Neural progenitor cell (in vitro differentiated cells): ENCODE data around the gene KLHL42. TPM values are rescaled to one million over a fixed set of nuclear protein-coding genes. Genes with fewer than 3 reads are reported as not detected.

ENCODE experiments used
- DNase-seq: peaks from one replicate; pipeline ENCODE4 v3.0.0-alpha.2; 2016; ENCODE audit warnings: low spot score
- H2AFZ ChIP-seq: fragments of 200-600 bp; sonication (generic); replicated peaks from 2 replicates; pipeline ENCODE4 v1.6.1; 2016; ENCODE audit warnings: antibody characterized with exemption
- H3F3A ChIP-seq: fragments of 200-600 bp; sonication (generic); 2 replicates; pipeline ENCODE4 v1.6.1; 2016; ENCODE audit warnings: antibody characterized with exemption, low read depth
- H3K27ac ChIP-seq: fragments of 200-600 bp; sonication (generic); 2 replicates; pipeline ENCODE4 v1.5.1; 2016; ENCODE audit warnings: mild to moderate bottlenecking
- H3K27me3 ChIP-seq: fragments of 200-600 bp; sonication (generic); 2 replicates; pipeline ENCODE4 v1.6.1; 2016; ENCODE audit warnings: mild to moderate bottlenecking, moderate library complexity
- H3K36me3 ChIP-seq: fragments of 200-600 bp; sonication (generic); 2 replicates; pipeline ENCODE4 v1.5.1; 2016
- H3K4me1 ChIP-seq: fragments of 200-600 bp; sonication (generic); 2 replicates; pipeline ENCODE4 v1.6.1; 2016; ENCODE audit warnings: mixed run types
- H3K4me2 ChIP-seq: fragments of 200-600 bp; sonication (generic); 2 replicates; pipeline ENCODE4 v1.6.1; 2016
- H3K4me3 ChIP-seq: fragments of 200-600 bp; sonication (generic); 2 replicates; pipeline ENCODE4 v1.5.1; 2016
- H3K79me2 ChIP-seq: fragments of 200-600 bp; sonication (generic); 2 replicates; pipeline ENCODE4 v1.6.1; 2016; ENCODE audit warnings: low read depth
- H3K9ac ChIP-seq: fragments of 200-600 bp; sonication (generic); 2 replicates; pipeline ENCODE4 v1.6.1; 2016
- H3K9me3 ChIP-seq: fragments of 200-600 bp; sonication (generic); 2 replicates; pipeline ENCODE4 v1.5.1; 2016; ENCODE audit warnings: low read depth
- H4K20me1 ChIP-seq: fragments of 200-600 bp; sonication (generic); 2 replicates; pipeline ENCODE4 v1.6.1; 2016; ENCODE audit warnings: low read depth
- H3K27ac Mint-ChIP-seq: 3 replicates; pipeline ENCODE4 v1.8.0; 2021; ENCODE audit warnings: mixed read lengths
- H3K27me3 Mint-ChIP-seq: 2 replicates; pipeline ENCODE4 v1.8.0; 2022; ENCODE audit warnings: low read depth, mild to moderate bottlenecking, inconsistent platforms, moderate library complexity, mixed read lengths; ENCODE audit not compliant: insufficient read depth
- H3K36me3 Mint-ChIP-seq: 3 replicates; pipeline ENCODE4 v1.8.0; 2021; ENCODE audit warnings: mixed read lengths
- H3K4me1 Mint-ChIP-seq: 3 replicates; pipeline ENCODE4 v1.8.0; 2021; ENCODE audit warnings: mixed read lengths
- H3K4me3 Mint-ChIP-seq: 3 replicates; pipeline ENCODE4 v1.8.0; 2021; ENCODE audit warnings: mild to moderate bottlenecking, moderate library complexity, mixed read lengths
- H3K9me3 Mint-ChIP-seq: 3 replicates; pipeline ENCODE4 v1.8.0; 2020; ENCODE audit warnings: mixed read lengths
- CTCF ChIP-seq: fragments of 200-600 bp; sonication (generic); IDR thresholded peaks from 2 replicates; pipeline ENCODE4 v1.5.1; 2017; ENCODE audit warnings: antibody characterized with exemption, mild to moderate bottlenecking
- EZH2 ChIP-seq: fragments of 200-600 bp; sonication (generic); IDR thresholded peaks from 2 replicates; pipeline ENCODE4 v1.6.1; 2017; ENCODE audit warnings: antibody characterized with exemption, mild to moderate bottlenecking, moderate library complexity
- EZH2phosphoT487 ChIP-seq: fragments of 200-600 bp; sonication (generic); IDR thresholded peaks from 2 replicates; pipeline ENCODE4 v1.6.1; 2017; ENCODE audit warnings: antibody characterized with exemption
- total RNA-seq: library from RNA; depleted of rRNA; stranded (reverse); fragments of >200 nt; gene quantifications from 2 replicates; pipeline ENCODE4 v1.2.3, GENCODE V29; 2015; ENCODE audit warnings: low replicate concordance

Gene KLHL42
- total RNA-seq, 1 donor from 2014 or later: 21.6 TPM

DNA sequence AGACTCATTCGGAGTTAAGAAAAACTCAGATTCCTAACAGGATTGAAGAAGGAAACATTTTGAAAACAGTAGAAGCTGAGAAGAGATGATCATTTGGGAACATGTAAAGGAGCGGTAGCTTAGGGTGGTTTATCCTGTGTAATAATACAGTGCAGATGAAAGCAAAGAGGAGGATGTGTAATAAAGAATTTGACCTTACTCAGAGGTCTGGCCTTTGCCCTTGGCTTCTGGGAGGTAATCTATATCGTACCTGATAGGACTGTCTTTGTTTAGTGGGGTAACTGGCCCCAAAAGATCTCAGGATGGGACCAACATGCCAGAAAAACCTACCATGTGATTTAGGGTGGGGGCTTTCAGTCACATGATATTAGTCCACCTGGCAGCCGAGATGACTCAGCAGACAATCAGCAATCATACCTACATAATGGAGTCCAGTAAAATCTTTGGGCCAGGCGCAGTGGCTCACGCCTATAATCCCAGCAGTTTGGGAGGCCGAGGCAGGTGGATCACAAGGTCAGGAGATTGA lies 23.3 kb upstream of the KLHL42 start:
- H3K4me1 Mint-ChIP-seq: no peaks in the 10 kb centered on the region
- H3K4me2 ChIP-seq: no peak overlapping the region
- no peaks in the 10 kb centered on the region for H3K9me3 Mint-ChIP-seq
- H3K4me3 Mint-ChIP-seq: no peak overlapping the region
- peaks cover 6% of the 10 kb centered on the region for H3K4me1 ChIP-seq
- no peak overlapping the region for H3K27ac ChIP-seq
- DNase-seq: no peak
- H3K27me3 Mint-ChIP-seq: no peaks in the 10 kb centered on the region
- H3K36me3 Mint-ChIP-seq: peaks cover 5% of the 10 kb centered on the region
- no peaks in the 10 kb centered on the region for H3F3A ChIP-seq
- no peak for TF ChIP-seq EZH2phosphoT487
- no peak for TF ChIP-seq EZH2
- TF ChIP-seq CTCF: no peak
- no peak overlapping the region for H3K9ac ChIP-seq
- no peaks in the 10 kb centered on the region for H3K79me2 ChIP-seq
- H3K4me3 ChIP-seq: no peak overlapping the region
- no peaks in the 10 kb centered on the region for H3K27me3 ChIP-seq
- H3K27ac Mint-ChIP-seq: no peak overlapping the region
- no peaks in the 10 kb centered on the region for H3K36me3 ChIP-seq
- no peaks in the 10 kb centered on the region for H4K20me1 ChIP-seq
- H3K9me3 ChIP-seq: no peaks in the 10 kb centered on the region
- H2AFZ ChIP-seq: no peak overlapping the region

DNA sequence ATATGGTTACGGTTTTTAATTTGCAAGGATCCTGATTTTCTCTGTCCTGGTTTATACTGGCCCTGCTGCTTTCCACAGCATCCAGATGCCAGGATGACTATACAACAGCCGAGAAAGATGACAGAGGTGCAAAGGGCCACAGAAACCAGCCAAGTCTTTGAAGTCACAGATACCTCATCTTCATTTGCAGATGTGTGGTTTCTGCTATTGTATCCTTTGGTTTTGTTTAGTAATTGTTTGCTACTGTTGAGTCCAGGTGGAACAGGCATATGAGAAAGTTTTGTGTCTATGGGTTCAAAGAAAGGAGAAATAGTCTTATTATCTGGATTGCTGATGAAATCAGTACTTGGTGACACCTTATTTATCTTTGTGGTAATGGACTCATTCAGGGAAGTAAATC lies 17.3 kb upstream of the KLHL42 start:
- Histone ChIP-seq H3K4me2 (no peak overlapping the region), H3K4me1 (no peaks in the 10 kb centered on the region), H2AFZ (no peak overlapping the region), H3K27ac (no peak overlapping the region), H3K79me2 (no peaks in the 10 kb centered on the region), H3K27me3 (no peaks in the 10 kb centered on the region), H3K36me3 (no peaks in the 10 kb centered on the region), H3K4me3 (no peak overlapping the region), H3F3A (no peaks in the 10 kb centered on the region), H3K9ac (no peak overlapping the region), H3K9me3 (no peaks in the 10 kb centered on the region), H4K20me1 (no peaks in the 10 kb centered on the region)
- no peaks in the 10 kb centered on the region for H3K4me1 Mint-ChIP-seq
- DNase-seq: no peak
- H3K27me3 Mint-ChIP-seq: no peaks in the 10 kb centered on the region
- no peak overlapping the region for H3K27ac Mint-ChIP-seq
- H3K36me3 Mint-ChIP-seq: no peaks in the 10 kb centered on the region
- H3K9me3 Mint-ChIP-seq: no peaks in the 10 kb centered on the region
- TF ChIP-seq EZH2phosphoT487 (no peak), EZH2 (no peak), CTCF (no peak)
- no peak overlapping the region for H3K4me3 Mint-ChIP-seq

DNA sequence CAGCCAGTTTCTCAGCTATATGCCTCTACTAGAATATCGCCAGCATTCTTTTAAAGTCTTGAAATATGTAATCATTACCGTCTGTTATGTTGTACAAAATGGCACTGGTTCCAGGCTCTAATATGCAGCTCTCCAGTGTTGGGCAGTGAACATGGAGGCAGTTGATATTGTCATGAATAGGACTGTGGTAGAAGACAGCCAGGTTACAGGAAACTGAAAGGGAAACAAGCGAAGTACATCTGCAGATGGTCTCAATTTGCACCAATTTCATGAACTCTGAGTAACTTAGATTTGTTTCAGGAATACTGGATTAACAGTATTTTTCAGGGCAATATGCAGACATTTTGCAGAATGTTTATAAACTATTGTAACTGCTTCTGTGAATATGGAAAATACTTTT lies 13.4 kb upstream of the KLHL42 start:
- Histone ChIP-seq H3K27ac (no peak overlapping the region), H4K20me1 (no peaks in the 10 kb centered on the region), H3K4me3 (no peak overlapping the region), H2AFZ (no peak overlapping the region), H3K79me2 (no peaks in the 10 kb centered on the region), H3F3A (no peaks in the 10 kb centered on the region), H3K9me3 (no peaks in the 10 kb centered on the region), H3K27me3 (no peaks in the 10 kb centered on the region), H3K9ac (no peak overlapping the region), H3K4me1 (no peaks in the 10 kb centered on the region), H3K4me2 (no peak overlapping the region), H3K36me3 (no peaks in the 10 kb centered on the region)
- Mint-ChIP-seq H3K27me3 (no peaks in the 10 kb centered on the region), H3K27ac (no peak overlapping the region), H3K4me3 (no peak overlapping the region), H3K4me1 (no peaks in the 10 kb centered on the region), H3K36me3 (no peaks in the 10 kb centered on the region), H3K9me3 (no peaks in the 10 kb centered on the region)
- TF ChIP-seq EZH2 (no peak), EZH2phosphoT487 (no peak), CTCF (no peak)
- DNase-seq: no peak
